T-cell (primary cell): Measurements from ENCODE around the gene SLC25A42. TPM values are rescaled to one million over a fixed set of nuclear protein-coding genes. Genes with fewer than 3 reads are reported as not detected.

Experiments
- ATAC-seq, 4 experiments: fragments of 200-7000 bp in 3 of 4; fragments of 150-1000 bp in 1 of 4; cut with Tn5 transposase; replicated peaks in 1 of 4; 1 replicate in 3 of 4; 2 replicates in 1 of 4; pipeline ENCODE4 v1.10.0; 2021; ENCODE audit warnings: moderate library complexity in 3 of 4, mild to moderate bottlenecking in 2 of 4, moderate number of reproducible peaks in 1 of 4
- CTCF ChIA-PET, 2 donors: fragments of 300-600 bp; sonication (Branson Sonifier 250); formaldehyde crosslinking; loops; one replicate each; lab custom pipeline; 2022; ENCODE audit warnings: antibody characterized with exemption in 2 of 2; lab: Charles Lee
- POLR2A ChIA-PET, 2 donors: fragments of 300-600 bp; sonication (Branson Sonifier 250); formaldehyde crosslinking; loops; one replicate each; lab custom pipeline; 2022; ENCODE audit warnings: antibody characterized with exemption in 2 of 2; lab: Charles Lee
- DNase-seq, 35 experiments: peaks; one replicate each; pipeline versions ENCODE4 v3.0.0 to v3.0.0-alpha.2; 2013 to 2023
- H3K27ac ChIP-seq: one replicate; pipeline ENCODE4 v1.5.1; 2013; ENCODE audit warnings: low read length
- H3K27me3 ChIP-seq, 2 experiments: replicated peaks in 1 of 2; 1 replicate in 1 of 2; 2 replicates in 1 of 2; pipeline versions ENCODE4 v1.6.1 to v1.7.0; 2013; ENCODE audit warnings: low read length in 1 of 2, mixed read lengths in 1 of 2; ENCODE audit not compliant: control insufficient read depth in 2 of 2, insufficient read depth in 2 of 2; ENCODE audit errors: extremely low read depth in 1 of 2
- H3K36me3 ChIP-seq, 2 donors: 1 replicate in 1 of 2; 2 replicates in 1 of 2; pipeline versions ENCODE4 v1.6.1 to v1.7.0; 2013; ENCODE audit warnings: low read length in 1 of 2; ENCODE audit not compliant: control insufficient read depth in 2 of 2, insufficient read depth in 1 of 2; ENCODE audit errors: extremely low read depth in 1 of 2
- H3K4me1 ChIP-seq, 2 experiments: 1 replicate in 1 of 2; 2 replicates in 1 of 2; pipeline versions ENCODE4 v1.6.1 to v1.7.0; 2013; ENCODE audit warnings: low read length in 2 of 2, mixed read lengths in 1 of 2; ENCODE audit not compliant: insufficient read depth in 2 of 2, control insufficient read depth in 1 of 2; ENCODE audit errors: extremely low read depth in 1 of 2
- H3K4me3 ChIP-seq, 2 donors: 1 replicate in 1 of 2; 2 replicates in 1 of 2; pipeline versions ENCODE4 v1.5.1 to v1.7.0; 2013; ENCODE audit warnings: mild to moderate bottlenecking in 2 of 2, low read length in 1 of 2, moderate library complexity in 1 of 2; ENCODE audit not compliant: control insufficient read depth in 1 of 2; ENCODE audit errors: extremely low read depth in 1 of 2
- H3K9me3 ChIP-seq: 2 replicates; pipeline ENCODE4 v1.7.0; 2013
- H3K27ac Mint-ChIP-seq, 2 donors: one replicate each; pipeline ENCODE4 v1.8.0; 2020 to 2021; ENCODE audit warnings: mild to moderate bottlenecking in 2 of 2, mixed read lengths in 2 of 2
- H3K27me3 Mint-ChIP-seq, 2 donors: one replicate each; pipeline ENCODE4 v1.8.0; 2021 to 2022; ENCODE audit warnings: mixed read lengths in 2 of 2
- H3K36me3 Mint-ChIP-seq: one replicate; pipeline ENCODE4 v1.8.0; 2021; ENCODE audit warnings: mixed read lengths
- H3K4me1 Mint-ChIP-seq, 3 donors: one replicate each; pipeline ENCODE4 v1.8.0; 2020 to 2022; ENCODE audit warnings: mixed read lengths in 3 of 3, mild to moderate bottlenecking in 1 of 3
- H3K4me3 Mint-ChIP-seq, 3 donors: one replicate each; pipeline ENCODE4 v1.8.0; 2020 to 2022; ENCODE audit warnings: mild to moderate bottlenecking in 3 of 3, mixed read lengths in 3 of 3, moderate library complexity in 3 of 3
- H3K9me3 Mint-ChIP-seq, 3 donors: one replicate each; pipeline ENCODE4 v1.8.0; 2020 to 2022; ENCODE audit warnings: mixed read lengths in 3 of 3
- WGBS: methylation state at CpG from one replicate; pipeline ENCODE4 v1.1.5; 2013; ENCODE audit warnings: missing lambda C conversion rate; ENCODE audit not compliant: insufficient coverage; 5-methylcytosine and 5-hydroxymethylcytosine counted together
- total RNA-seq, 35 experiments: library from RNA in 6 of 35; stranded (reverse) in 6 of 35; fragments of 120-200 nt in 1 of 35; gene quantifications; one replicate each; pipeline versions ENCODE4 v1.2.1 to v1.2.4 and lab custom pipeline; 2013 to 2026

Gene SLC25A42
- total RNA-seq, 5 donors from 2014 or later (not counting 1 experiment from before 2014, with no cell fraction given), result 24.9 to 35.0 (median 30.5) TPM

DNA sequence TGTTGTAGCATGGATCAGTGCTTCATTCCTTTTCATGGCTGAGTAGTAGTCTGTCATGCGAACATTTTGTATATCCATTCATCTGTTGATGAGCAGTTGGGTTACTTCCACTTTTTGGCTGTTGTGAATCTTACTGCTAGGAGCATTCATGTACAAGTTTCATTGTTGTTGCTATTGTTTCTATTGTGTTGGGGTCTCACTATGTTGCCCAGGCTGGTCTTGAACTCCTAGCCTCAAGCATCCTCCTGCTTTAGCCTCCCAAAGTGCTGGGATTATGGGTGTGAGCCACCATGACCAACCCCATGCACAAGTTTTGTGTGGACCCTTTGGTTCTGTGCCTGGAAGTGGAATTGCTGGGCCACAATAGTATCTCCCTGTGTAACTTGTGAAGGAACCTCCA is 15.8 kb downstream of the SLC25A42 start:
- WGBS, result no CpG with 5 or more reads among the region's 1 CpG
- DNase-seq, result no peak
- ATAC-seq, result no peak
- H3K36me3 Mint-ChIP-seq, result peaks cover 28% of the 10 kb centered on the region
- POLR2A ChIA-PET, result no interaction called here
- H3K4me1 Mint-ChIP-seq, result peaks cover 19 to 27% (median 25%) of the 10 kb centered on the region in 3 donors
- Histone ChIP-seq H3K9me3 (no peaks in the 10 kb centered on the region), H3K36me3 (peaks cover 9 to 15% of the 10 kb centered on the region in 2 donors), H3K4me3 (no peak overlapping the region), H3K27me3 (no peaks in the 10 kb centered on the region), H3K4me1 (no peaks in the 10 kb centered on the region), H3K27ac (no peak overlapping the region)
- CTCF ChIA-PET, result no interaction called here
- H3K4me3 Mint-ChIP-seq, result no peak overlapping the region
- no peaks in the 10 kb centered on the region for H3K27me3 Mint-ChIP-seq
- no peaks in the 10 kb centered on the region for H3K9me3 Mint-ChIP-seq
- H3K27ac Mint-ChIP-seq, result no peak overlapping the region

GRCh38 chr19:19081642-19082151 is 17.9 kb downstream of the SLC25A42 start:
- Mint-ChIP-seq H3K27me3 (no peaks in the 10 kb centered on the region), H3K9me3 (no peaks in the 10 kb centered on the region), H3K36me3 (peaks cover 17% of the 10 kb centered on the region), H3K4me1 (peaks cover 12 to 20% (median 19%) of the 10 kb centered on the region in 3 donors), H3K4me3 (no peak overlapping the region), H3K27ac (no peak overlapping the region)
- H3K27ac ChIP-seq, result no peak overlapping the region
- no peak for DNase-seq
- H3K36me3 ChIP-seq, result peaks cover 7 to 9% of the 10 kb centered on the region in 2 donors
- no peaks in the 10 kb centered on the region for H3K27me3 ChIP-seq
- H3K4me1 ChIP-seq, result no peaks in the 10 kb centered on the region
- CTCF ChIA-PET, result no interaction called here
- no peaks in the 10 kb centered on the region for H3K9me3 ChIP-seq
- no peak overlapping the region for H3K4me3 ChIP-seq
- WGBS, result 95% methylated on average over 13 of the region's 16 CpGs
- ATAC-seq, result no peak
- POLR2A ChIA-PET, result no interaction called here

DNA sequence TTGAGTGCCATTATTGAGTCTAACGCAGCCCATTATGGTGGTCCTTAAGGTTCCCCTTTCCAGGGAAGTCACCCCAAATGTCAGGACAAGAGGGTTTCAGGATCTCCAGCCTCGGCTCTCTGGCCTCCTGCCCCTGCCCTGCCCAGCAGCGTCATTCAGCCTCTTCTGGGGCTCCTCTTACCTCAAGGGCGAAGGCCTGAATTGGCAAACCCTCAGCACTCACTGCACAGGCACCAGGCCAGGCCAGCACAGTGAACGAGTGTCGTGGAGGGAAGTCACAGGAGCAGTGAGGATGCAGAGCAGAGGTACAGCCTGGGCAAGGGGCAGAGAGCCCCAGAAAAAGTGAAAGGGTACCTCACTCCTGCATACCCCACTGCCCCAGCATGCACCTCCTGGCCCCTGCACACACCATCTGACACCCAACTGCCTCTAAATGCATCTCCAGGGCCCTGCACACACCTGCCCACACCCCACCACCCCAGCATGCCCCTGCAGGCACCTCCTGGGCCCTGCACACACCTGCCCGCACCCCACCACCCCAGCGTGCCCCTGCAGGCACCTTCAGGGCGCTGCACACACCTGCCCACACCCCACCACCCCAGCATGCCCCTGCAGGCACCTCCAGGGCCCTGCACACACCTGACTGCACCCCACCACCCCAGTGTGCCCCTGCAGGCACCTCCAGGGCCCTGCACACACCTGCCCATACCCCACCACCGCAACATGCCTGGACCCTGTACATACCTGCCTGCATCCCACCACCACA is 19.8 kb downstream of the SLC25A42 start:
- DNase-seq (no peak), ATAC-seq (no peak)
- Mint-ChIP-seq H3K27me3 (no peaks in the 10 kb centered on the region), H3K36me3 (peaks cover 18% of the 10 kb centered on the region), H3K9me3 (no peaks in the 10 kb centered on the region), H3K4me3 (no peak overlapping the region), H3K27ac (no peak overlapping the region), H3K4me1 (peaks cover 5 to 19% (median 15%) of the 10 kb centered on the region in 3 donors)
- Histone ChIP-seq H3K27me3 (no peaks in the 10 kb centered on the region), H3K4me3 (no peak overlapping the region), H3K4me1 (no peaks in the 10 kb centered on the region), H3K27ac (no peak overlapping the region), H3K36me3 (peaks cover 4 to 6% of the 10 kb centered on the region in 2 donors), H3K9me3 (no peaks in the 10 kb centered on the region)
- CTCF ChIA-PET, result no interaction called here
- POLR2A ChIA-PET, result no interaction called here
- WGBS, result 92% methylated on average over 10 of the region's 10 CpGs

DNA sequence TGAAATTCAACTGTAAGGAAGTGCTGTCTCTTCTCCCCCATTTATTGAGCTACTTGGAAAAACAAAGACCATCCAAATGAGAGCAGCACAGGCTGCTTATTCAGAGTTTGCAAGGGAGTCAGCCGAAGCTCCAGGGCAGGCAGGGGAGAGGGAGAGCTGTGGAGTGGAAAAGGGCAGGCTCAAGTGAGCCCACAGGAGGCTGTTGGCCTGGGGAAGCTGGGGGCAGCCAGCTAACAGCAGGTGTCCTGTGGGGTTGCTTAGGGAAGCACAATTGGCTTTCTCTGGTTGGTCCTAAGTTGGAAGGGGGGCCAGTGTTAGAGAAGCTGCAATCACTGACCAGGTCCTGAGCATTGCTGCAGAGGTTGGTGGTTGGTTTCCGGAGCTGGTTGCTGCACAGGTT is 23.9 kb downstream of the SLC25A42 start:
- no peak for DNase-seq
- POLR2A ChIA-PET, result interaction anchor here in 1 of 2 donors (0.5 kb wide), 1 partner anchor 33 kb away, joined by 3 read pairs; no protein-coding TSS in a partner anchor
- no peaks in the 10 kb centered on the region for H3K27me3 Mint-ChIP-seq

GRCh38 chr19:19094513-19094912 is 30.7 kb downstream of the SLC25A42 start:
- H3K4me3 Mint-ChIP-seq, result no peak overlapping the region
- peaks cover 17 to 29% of the 10 kb centered on the region in 2 donors for H3K36me3 ChIP-seq

More for the DNA sequence above, 23.9 kb downstream of the SLC25A42 start:
- WGBS, result 100% methylated on average over 1 of the region's 2 CpGs
- Histone ChIP-seq H3K27ac (no peak overlapping the region), H3K9me3 (no peaks in the 10 kb centered on the region), H3K36me3 (peaks cover 4 to 5% of the 10 kb centered on the region in 2 donors), H3K27me3 (no peaks in the 10 kb centered on the region), H3K4me1 (no peaks in the 10 kb centered on the region), H3K4me3 (no peak overlapping the region)
- H3K4me1 Mint-ChIP-seq, result peaks cover 1 to 11% (median 2%) of the 10 kb centered on the region in 3 donors
- no peaks in the 10 kb centered on the region for H3K9me3 Mint-ChIP-seq
- H3K4me3 Mint-ChIP-seq, result no peak overlapping the region
- ATAC-seq, result no peak
- H3K36me3 Mint-ChIP-seq, result peaks cover 9% of the 10 kb centered on the region
- H3K27ac Mint-ChIP-seq, result no peak overlapping the region
- CTCF ChIA-PET, result no interaction called here

GRCh38 chr19:19095691-19096090 is 31.9 kb downstream of the SLC25A42 start:
- POLR2A ChIA-PET, result no interaction called here

More at GRCh38 chr19:19094513-19094912, 30.7 kb downstream of the SLC25A42 start:
- Histone ChIP-seq H3K9me3 (no peaks in the 10 kb centered on the region), H3K27ac (no peak overlapping the region), H3K27me3 (no peaks in the 10 kb centered on the region), H3K4me1 (no peaks in the 10 kb centered on the region), H3K4me3 (no peak overlapping the region)
- no peak for ATAC-seq
- no peak for DNase-seq
- Mint-ChIP-seq H3K4me1 (no peaks in the 10 kb centered on the region), H3K9me3 (no peaks in the 10 kb centered on the region), H3K27ac (no peak overlapping the region), H3K27me3 (no peaks in the 10 kb centered on the region), H3K36me3 (peaks cover 14% of the 10 kb centered on the region)
- 95% methylated on average over 6 of the region's 7 CpGs for WGBS
- CTCF ChIA-PET, result no interaction called here
- POLR2A ChIA-PET, result no interaction called here

More at GRCh38 chr19:19095691-19096090, 31.9 kb downstream of the SLC25A42 start:
- no peaks in the 10 kb centered on the region for H3K9me3 ChIP-seq
- H3K4me3 Mint-ChIP-seq, result no peak overlapping the region
- 88% methylated on average over 8 of the region's 11 CpGs for WGBS
- H3K4me1 Mint-ChIP-seq, result no peaks in the 10 kb centered on the region
- DNase-seq, result no peak
- no peak overlapping the region for H3K27ac ChIP-seq
- H3K27ac Mint-ChIP-seq, result no peak overlapping the region
- CTCF ChIA-PET, result no interaction called here
- H3K27me3 Mint-ChIP-seq, result no peaks in the 10 kb centered on the region
- H3K9me3 Mint-ChIP-seq, result no peaks in the 10 kb centered on the region
- H3K27me3 ChIP-seq, result no peaks in the 10 kb centered on the region
- no peak overlapping the region for H3K4me3 ChIP-seq
- H3K36me3 Mint-ChIP-seq, result peaks cover 18% of the 10 kb centered on the region
- H3K4me1 ChIP-seq, result no peaks in the 10 kb centered on the region
- H3K36me3 ChIP-seq, result peaks cover 17 to 34% of the 10 kb centered on the region in 2 donors
- ATAC-seq, result no peak
